LNCaP clone FGC (cell line): ENCODE measurements around the gene PRKD2.

Experiments
- DNase-seq: peaks from one replicate; pipeline ENCODE4 v3.0.0-alpha.2; 2011; ENCODE audit warnings: low read depth
- H3K4me3 ChIP-seq: 2 replicates; pipeline ENCODE4 v1.5.1; 2011; ENCODE audit warnings: mild to moderate bottlenecking, low read depth, low read length, control low read depth
- CTCF ChIP-seq: IDR thresholded peaks from 2 replicates; pipeline ENCODE4 v1.5.1; 2012; ENCODE audit warnings: mild to moderate bottlenecking; ENCODE audit not compliant: control insufficient read depth, insufficient read depth; ENCODE audit errors: extremely low read depth

PRKD2 gene

DNA sequence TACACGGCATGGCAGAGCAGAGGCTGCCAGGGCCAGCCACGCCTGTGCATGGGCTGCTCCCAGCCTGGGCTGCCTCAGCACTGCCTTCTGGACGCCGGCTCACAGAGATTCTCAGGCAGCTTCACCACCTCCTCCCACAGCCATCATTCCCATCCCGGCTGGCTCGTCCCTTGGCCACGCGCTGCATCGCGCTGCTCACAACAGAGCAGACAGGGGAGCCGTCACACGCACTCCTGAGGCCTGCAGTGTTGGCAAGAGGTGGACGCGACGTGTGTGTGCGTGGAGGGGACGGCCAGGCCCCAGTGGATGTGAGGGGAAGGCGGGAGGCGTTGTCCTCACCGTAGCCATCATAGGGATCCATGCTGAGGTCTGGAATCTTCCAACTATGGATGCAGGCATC is 7.6 kb upstream of the PRKD2 start:
- TF ChIP-seq CTCF: no peak
- DNase-seq: no peak
- H3K4me3 ChIP-seq: no peak overlapping the region

- no peak for DNase-seq
- no peak overlapping the region for H3K4me3 ChIP-seq
- no peak for TF ChIP-seq CTCF
Observed at GRCh38 chr19:46723471-46723870, 6.6 kb upstream of the PRKD2 start.

GRCh38 chr19:46723023-46723461 is 6.1 kb upstream of the PRKD2 start:
- no peak overlapping the region for H3K4me3 ChIP-seq
- no peak for DNase-seq
- no peak for TF ChIP-seq CTCF

GRCh38 chr19:46722421-46723022 is 5.6 kb upstream of the PRKD2 start:
- no peak for TF ChIP-seq CTCF
- no peak overlapping the region for H3K4me3 ChIP-seq
- no peak for DNase-seq

- TF ChIP-seq CTCF: no peak
- DNase-seq: no peak
- no peak overlapping the region for H3K4me3 ChIP-seq
Observed at GRCh38 chr19:46722004-46722380, 5.1 kb upstream of the PRKD2 start.

- no peak overlapping the region for H3K4me3 ChIP-seq
- no peak for DNase-seq
- TF ChIP-seq CTCF: no peak
Observed at GRCh38 chr19:46721269-46722003, 4.5 kb upstream of the PRKD2 start.

DNA sequence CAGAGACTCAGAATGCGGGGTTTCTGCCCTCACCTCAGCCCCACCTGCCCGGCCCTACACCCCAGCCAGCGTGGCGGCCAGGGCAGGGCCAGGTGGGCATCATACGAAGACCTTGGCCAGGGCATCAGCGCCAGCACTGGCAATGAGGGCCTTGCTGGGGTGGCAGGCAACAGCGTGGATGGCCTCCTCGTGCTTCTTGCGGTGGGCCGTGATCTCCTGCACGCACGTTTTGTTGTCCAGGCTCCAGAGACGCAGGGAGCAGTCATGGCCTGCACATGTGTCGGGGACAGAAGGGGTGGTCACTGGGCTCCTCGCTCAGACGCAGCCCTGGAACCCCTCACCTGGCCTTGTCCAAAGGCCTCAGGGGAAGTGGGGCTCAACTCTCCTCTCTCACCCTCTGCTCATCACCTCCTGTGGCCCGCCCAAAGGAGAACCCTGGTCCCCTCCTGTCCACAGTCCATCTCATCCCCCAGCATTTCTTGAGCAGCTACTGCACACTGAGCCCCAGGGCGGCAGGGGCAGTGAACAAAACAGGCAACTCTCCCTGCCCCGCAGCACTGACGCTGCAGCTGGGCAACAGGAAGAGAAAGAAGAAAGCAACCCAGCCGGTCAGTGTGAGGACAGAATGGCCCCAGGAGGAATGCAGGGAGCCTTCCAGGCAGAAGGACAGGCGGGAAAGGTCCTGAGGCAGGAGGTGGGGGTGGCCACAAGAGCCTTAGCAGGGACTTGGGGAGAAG is 3.8 kb upstream of the PRKD2 start:
- no peak for DNase-seq
- no peak overlapping the region for H3K4me3 ChIP-seq
- no peak for TF ChIP-seq CTCF
